Measurements from ENCODE around the gene PNLIPRP2. TPM values are rescaled to one million over a fixed set of nuclear protein-coding genes. Genes with fewer than 3 reads are reported as not detected.

PNLIPRP2 gene
- total RNA-seq, 2 donors from 2014 or later, result not detected

- no peaks in the 10 kb centered on the region for H3K4me1 ChIP-seq (replicated peaks)
- no peaks in the 10 kb centered on the region for H3K9me3 ChIP-seq
- intact Hi-C loops (cut with DNase I), result no loop called here
- H3K27me3 ChIP-seq (replicated peaks; ENCODE audit: insufficient read depth), result no peaks in the 10 kb centered on the region
- no peak overlapping the region for H3K27ac ChIP-seq
- 60% methylated on average over 13 of the region's 13 CpGs for WGBS
- no peaks in the 10 kb centered on the region for H3K36me3 ChIP-seq
- H3K4me3 ChIP-seq, result no peak overlapping the region
- no peak for DNase-seq (ENCODE audit: low spot score)
- TF ChIP-seq POLR2A (IDR thresholded peaks at IDR 0.05) (no peak), POLR2AphosphoS5 (IDR thresholded peaks at IDR 0.05) (no peak)
- TF ChIP-seq, protein P1, sequence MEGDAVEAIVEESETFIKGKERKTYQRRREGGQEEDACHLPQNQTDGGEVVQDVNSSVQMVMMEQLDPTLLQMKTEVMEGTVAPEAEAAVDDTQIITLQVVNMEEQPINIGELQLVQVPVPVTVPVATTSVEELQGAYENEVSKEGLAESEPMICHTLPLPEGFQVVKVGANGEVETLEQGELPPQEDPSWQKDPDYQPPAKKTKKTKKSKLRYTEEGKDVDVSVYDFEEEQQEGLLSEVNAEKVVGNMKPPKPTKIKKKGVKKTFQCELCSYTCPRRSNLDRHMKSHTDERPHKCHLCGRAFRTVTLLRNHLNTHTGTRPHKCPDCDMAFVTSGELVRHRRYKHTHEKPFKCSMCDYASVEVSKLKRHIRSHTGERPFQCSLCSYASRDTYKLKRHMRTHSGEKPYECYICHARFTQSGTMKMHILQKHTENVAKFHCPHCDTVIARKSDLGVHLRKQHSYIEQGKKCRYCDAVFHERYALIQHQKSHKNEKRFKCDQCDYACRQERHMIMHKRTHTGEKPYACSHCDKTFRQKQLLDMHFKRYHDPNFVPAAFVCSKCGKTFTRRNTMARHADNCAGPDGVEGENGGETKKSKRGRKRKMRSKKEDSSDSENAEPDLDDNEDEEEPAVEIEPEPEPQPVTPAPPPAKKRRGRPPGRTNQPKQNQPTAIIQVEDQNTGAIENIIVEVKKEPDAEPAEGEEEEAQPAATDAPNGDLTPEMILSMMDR (IDR thresholded peaks at IDR 0.05), result no peak
Observed at GRCh38 chr10:116665541-116666125, 44.9 kb downstream of the PNLIPRP2 start.

- Histone ChIP-seq H3K27me3 (replicated peaks; ENCODE audit: insufficient read depth) (no peaks in the 10 kb centered on the region), H3K9me3 (no peaks in the 10 kb centered on the region), H3K27ac (no peak overlapping the region), H3K4me1 (replicated peaks) (no peaks in the 10 kb centered on the region), H3K36me3 (no peaks in the 10 kb centered on the region), H3K4me3 (no peak overlapping the region)
- no peak for DNase-seq (ENCODE audit: low spot score)
- intact Hi-C loops (cut with DNase I), result no loop called here
- WGBS, result 95% methylated on average over 3 of the region's 3 CpGs
- TF ChIP-seq POLR2A (IDR thresholded peaks at IDR 0.05), result no peak
Observed at GRCh38 chr10:116667484-116667883, 46.7 kb downstream of the PNLIPRP2 start.

- intact Hi-C loops (cut with DNase I), result no loop called here
- no peak overlapping the region for H3K4me3 ChIP-seq
- 93% methylated on average over 9 of the region's 9 CpGs for WGBS
Observed at GRCh38 chr10:116668018-116668417, 47.3 kb downstream of the PNLIPRP2 start.

GRCh38 chr10:116668446-116668845, 47.7 kb downstream of the PNLIPRP2 start:
- 87% methylated on average over 2 of the region's 2 CpGs for WGBS
- H3K36me3 ChIP-seq, result no peaks in the 10 kb centered on the region
- intact Hi-C loops (cut with DNase I), result no loop called here
- no peaks in the 10 kb centered on the region for H3K9me3 ChIP-seq
- DNase-seq (ENCODE audit: low spot score), result no peak
- no peak overlapping the region for H3K4me3 ChIP-seq
- no peak for TF ChIP-seq POLR2AphosphoS5 (IDR thresholded peaks at IDR 0.05)
- TF ChIP-seq, protein P1 (IDR thresholded peaks at IDR 0.05), result no peak
- no peak for TF ChIP-seq POLR2A (IDR thresholded peaks at IDR 0.05)
- no peaks in the 10 kb centered on the region for H3K27me3 ChIP-seq (replicated peaks; ENCODE audit: insufficient read depth)
- H3K27ac ChIP-seq, result no peak overlapping the region
- H3K4me1 ChIP-seq (replicated peaks), result no peaks in the 10 kb centered on the region

More at GRCh38 chr10:116668018-116668417, 47.3 kb downstream of the PNLIPRP2 start:
- Histone ChIP-seq H3K9me3 (no peaks in the 10 kb centered on the region), H3K36me3 (no peaks in the 10 kb centered on the region), H3K27ac (no peak overlapping the region), H3K4me1 (replicated peaks) (no peaks in the 10 kb centered on the region), H3K27me3 (replicated peaks; ENCODE audit: insufficient read depth) (no peaks in the 10 kb centered on the region)
- no peak for DNase-seq (ENCODE audit: low spot score)
- TF ChIP-seq, protein P1 (IDR thresholded peaks at IDR 0.05), result no peak

DNA sequence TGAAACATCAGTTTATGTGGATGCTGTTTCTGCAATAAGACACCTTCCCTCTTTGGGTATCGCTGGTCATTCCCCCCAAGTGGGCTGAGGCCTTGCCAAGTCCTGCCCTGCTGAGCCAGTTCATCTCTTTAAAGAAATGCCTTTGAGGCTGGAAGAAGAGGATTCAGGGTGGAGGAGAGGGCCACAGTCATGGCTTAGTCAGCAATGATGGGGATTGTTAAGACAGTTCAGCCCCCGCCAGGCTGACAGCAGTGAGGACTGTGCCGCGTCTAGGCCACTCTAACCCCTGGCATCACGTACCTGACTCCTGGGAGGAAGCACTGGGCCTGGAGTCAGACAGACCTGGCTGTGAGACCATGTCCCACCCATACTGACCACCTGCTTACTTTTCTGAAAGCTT, 48.3 kb downstream of the PNLIPRP2 start:
- H3K4me1 ChIP-seq (replicated peaks), result no peaks in the 10 kb centered on the region
- WGBS, result 86% methylated on average over 5 of the region's 5 CpGs
- TF ChIP-seq, protein P1 (IDR thresholded peaks at IDR 0.05), result no peak
- TF ChIP-seq POLR2A (IDR thresholded peaks at IDR 0.05) (no peak), POLR2AphosphoS5 (IDR thresholded peaks at IDR 0.05) (no peak)
- H3K4me3 ChIP-seq, result no peak overlapping the region
- no peak for DNase-seq (ENCODE audit: low spot score)
- H3K27ac ChIP-seq, result no peak overlapping the region
- no peaks in the 10 kb centered on the region for H3K9me3 ChIP-seq
- intact Hi-C loops (cut with DNase I), result no loop called here
- H3K27me3 ChIP-seq (replicated peaks; ENCODE audit: insufficient read depth), result no peaks in the 10 kb centered on the region
- H3K36me3 ChIP-seq, result no peaks in the 10 kb centered on the region

Data from prostate gland (tissue), 2 donors.